ENCODE measurements around the gene PHB1.

PHB1 gene

DNA sequence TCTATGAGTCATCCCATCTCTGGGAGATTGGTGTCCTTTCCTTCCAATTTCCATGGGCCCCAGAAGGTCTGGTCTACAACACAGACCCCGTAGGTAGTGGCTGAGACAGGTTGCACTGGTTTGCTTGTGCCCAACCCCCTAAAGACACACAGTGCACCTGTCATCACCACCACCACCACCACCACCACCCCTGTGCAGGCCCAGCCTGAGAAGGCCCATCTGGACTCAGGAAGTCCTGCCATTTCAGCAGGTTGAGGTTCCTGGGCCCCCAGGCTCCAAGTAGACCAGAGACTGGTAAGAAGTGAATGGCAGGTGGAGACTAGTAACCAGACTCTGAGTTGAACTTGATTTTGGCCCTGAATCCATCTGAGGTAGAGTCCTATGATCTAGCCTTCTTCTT, 25.9 kb upstream of the PHB1 start:
- no peak overlapping the region for H3K4me3 ChIP-seq (replicated peaks in 1 of 2; ENCODE audit: low read depth in 2 of 2, low read length in 2 of 2)
- no peak for DNase-seq (ENCODE audit: low read depth in 2 of 2)
- TF ChIP-seq, protein P1, sequence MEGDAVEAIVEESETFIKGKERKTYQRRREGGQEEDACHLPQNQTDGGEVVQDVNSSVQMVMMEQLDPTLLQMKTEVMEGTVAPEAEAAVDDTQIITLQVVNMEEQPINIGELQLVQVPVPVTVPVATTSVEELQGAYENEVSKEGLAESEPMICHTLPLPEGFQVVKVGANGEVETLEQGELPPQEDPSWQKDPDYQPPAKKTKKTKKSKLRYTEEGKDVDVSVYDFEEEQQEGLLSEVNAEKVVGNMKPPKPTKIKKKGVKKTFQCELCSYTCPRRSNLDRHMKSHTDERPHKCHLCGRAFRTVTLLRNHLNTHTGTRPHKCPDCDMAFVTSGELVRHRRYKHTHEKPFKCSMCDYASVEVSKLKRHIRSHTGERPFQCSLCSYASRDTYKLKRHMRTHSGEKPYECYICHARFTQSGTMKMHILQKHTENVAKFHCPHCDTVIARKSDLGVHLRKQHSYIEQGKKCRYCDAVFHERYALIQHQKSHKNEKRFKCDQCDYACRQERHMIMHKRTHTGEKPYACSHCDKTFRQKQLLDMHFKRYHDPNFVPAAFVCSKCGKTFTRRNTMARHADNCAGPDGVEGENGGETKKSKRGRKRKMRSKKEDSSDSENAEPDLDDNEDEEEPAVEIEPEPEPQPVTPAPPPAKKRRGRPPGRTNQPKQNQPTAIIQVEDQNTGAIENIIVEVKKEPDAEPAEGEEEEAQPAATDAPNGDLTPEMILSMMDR (IDR thresholded peaks at IDR 0.05; ENCODE audit: low read depth, low read length), result no peak

DNA sequence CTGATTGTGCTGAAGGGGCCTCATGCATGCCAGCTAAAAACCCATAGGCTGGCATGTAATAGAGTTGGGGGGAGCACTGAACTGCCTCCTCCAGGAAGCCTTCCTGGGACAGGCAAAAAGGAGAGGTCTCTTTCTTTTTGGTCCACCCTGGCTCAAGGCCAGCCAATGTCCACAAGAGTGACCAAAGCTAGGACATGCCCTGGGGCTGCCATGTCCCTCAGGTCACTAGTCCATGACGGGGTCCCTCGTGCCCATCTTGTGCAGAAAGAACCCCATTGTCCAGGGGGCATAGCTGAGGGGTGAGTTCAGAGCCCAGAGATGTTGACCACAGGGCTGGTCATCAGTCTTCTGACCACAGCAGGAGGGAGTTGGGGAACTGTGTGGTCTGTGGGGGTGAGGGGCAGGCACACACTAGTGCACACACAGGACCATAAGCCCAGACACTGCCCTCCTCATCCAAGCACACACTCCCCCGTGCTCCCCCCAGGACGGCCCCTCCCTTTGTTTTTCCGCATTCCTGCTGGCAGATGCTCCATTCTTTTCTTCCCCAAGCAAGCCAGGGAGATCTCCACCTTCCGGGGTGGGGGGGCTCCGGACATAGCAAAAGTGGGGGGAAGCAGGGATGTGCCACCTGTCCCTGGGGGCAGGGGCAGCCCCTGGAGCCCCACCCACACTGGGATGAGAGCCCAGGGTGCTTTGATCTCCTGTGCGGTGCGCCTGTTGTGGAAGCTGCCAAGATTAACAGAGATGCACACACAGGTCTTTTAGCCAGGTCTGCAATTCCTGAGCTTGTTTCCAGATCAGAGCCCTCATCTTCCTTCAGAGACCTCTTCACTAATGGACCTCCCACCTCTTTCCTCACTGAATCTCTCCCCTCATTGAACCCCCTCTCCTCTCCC, 25.2 kb upstream of the PHB1 start:
- TF ChIP-seq, protein P1 (IDR thresholded peaks at IDR 0.05; ENCODE audit: low read depth, low read length), result no peak
- H3K4me3 ChIP-seq (replicated peaks in 1 of 2; ENCODE audit: low read depth in 2 of 2, low read length in 2 of 2), result no peak overlapping the region
- DNase-seq (ENCODE audit: low read depth in 2 of 2), result peak in 1 of 2 donors; percentile 9

DNA sequence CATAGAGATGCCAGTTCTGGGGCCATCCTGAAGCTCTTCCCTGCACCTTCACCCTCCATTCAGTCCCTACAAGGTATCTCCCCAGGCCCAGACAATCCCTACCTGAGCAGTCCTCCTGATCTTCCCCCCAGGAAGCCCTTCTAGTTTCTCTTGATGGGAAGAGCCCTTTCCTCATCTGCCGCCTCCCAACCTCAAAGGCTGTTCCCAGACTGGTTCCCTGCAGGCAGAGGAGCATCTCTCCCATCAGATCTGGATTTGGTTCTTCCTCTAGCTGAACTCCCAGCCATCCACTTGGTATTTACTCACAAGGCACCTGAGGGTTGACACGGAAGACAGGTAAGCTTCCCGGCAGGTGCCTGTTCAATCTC, 24.6 kb upstream of the PHB1 start:
- no peak overlapping the region for H3K4me3 ChIP-seq (replicated peaks in 1 of 2; ENCODE audit: low read depth in 2 of 2, low read length in 2 of 2)
- TF ChIP-seq, protein P1 (IDR thresholded peaks at IDR 0.05; ENCODE audit: low read depth, low read length), result no peak

DNA sequence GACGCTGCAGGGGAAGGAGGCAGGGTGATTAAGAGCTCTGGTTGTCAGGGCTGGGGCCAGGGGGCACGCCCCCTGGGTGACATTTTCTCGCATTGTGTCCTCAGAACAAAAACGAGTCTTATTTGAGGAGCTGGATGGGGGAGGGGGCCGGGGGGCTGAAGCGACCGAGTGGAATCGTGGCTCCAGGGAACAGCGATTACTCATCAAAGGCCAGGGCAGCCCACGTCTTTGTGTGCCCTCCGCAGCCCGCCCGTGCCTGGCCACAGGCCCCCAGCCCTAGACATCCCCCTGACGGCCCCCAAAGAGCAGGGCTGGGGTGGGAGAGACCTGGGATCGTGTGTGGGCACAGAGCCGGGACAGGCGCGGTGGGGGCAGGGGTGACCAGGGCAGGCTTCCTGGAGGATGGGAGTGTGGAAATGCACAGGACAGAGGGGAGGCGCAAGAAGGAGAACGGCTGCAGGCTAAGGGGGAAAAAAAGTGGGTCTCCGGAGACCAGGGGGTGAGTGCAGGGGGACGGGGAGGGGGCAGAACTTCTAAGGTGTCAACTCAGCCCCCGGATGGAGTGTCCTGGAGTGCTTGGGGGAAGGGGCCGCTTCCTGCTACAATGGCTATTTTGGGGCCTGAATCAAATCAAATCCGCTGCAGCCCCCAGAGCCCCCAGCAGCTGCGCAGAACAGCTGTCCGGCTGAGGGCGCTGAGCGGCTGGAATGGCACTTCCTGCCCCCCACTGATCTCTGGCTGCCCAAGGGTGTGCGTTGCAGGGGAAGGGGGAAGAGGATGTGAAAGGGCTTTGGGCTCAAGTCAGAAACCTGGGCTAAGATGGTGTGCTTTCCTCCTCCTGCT, 24.0 kb upstream of the PHB1 start:
- TF ChIP-seq, protein P1 (IDR thresholded peaks at IDR 0.05; ENCODE audit: low read depth, low read length), result no peak
- DNase-seq (ENCODE audit: low read depth in 2 of 2), result no peak
- H3K4me3 ChIP-seq (replicated peaks in 1 of 2; ENCODE audit: low read depth in 2 of 2, low read length in 2 of 2), result no peak overlapping the region

More for the DNA sequence above, 24.6 kb upstream of the PHB1 start:
- no peak for DNase-seq (ENCODE audit: low read depth in 2 of 2)

DNA sequence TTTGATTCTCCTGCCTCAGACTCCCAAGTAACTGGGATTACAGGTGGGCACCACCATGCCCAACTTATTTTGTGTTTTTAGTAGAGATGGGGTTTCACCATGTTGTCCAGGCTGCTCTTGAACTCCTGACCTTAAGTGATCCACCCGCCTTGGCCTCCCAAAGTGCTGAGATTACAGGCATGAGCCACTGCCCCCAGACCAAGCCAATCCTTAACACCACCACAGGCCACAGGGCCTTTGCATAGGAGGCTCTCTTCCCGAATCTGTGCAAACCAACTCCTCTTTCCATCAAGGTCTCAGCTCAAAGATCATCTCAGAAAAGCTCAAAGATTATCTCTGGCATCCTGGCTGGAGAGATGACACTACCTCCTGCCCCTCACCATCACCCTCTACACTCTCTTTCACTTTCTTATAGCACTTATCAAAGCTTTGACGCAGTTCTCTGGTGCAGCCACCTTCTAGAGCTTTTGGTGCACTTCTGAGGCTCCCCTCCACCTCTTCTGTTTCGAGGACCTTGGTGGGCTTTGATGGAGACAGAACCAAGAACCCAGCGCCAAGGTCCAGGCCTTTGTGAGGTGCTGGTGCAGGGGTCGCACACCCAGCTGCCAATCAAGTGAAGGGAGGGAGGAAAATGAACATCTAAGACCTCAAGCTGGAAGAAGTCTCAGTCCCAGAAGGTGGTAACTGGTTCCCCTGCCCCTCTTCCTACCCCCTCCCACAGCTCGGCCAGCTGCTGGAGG, 23.2 kb upstream of the PHB1 start:
- H3K4me3 ChIP-seq (replicated peaks in 1 of 2; ENCODE audit: low read depth in 2 of 2, low read length in 2 of 2), result no peak overlapping the region
- TF ChIP-seq, protein P1 (IDR thresholded peaks at IDR 0.05; ENCODE audit: low read depth, low read length), result no peak

DNA sequence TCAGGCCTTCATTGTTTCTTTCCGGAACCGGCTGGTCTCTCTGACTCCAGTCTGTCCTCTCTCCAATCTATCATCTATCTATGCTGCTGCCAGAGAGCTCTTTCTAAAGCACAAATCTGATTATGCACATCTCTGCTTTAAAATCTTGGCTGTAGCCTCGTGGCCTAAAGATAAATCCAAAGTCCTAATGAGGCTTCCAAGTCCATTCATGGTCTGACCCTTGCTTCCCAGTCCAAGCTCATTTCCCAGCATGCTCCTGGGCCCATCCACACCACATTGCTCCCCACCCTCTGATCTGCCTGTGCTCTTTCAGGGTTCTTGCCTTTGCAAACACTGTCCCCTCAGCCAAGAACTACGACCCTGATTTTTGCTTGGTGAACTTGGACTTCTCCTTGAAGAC, 21.5 kb upstream of the PHB1 start:
- no peak overlapping the region for H3K4me3 ChIP-seq (replicated peaks in 1 of 2; ENCODE audit: low read depth in 2 of 2, low read length in 2 of 2)
- TF ChIP-seq, protein P1 (IDR thresholded peaks at IDR 0.05; ENCODE audit: low read depth, low read length), result no peak

More for the DNA sequence above, 23.2 kb upstream of the PHB1 start:
- no peak for DNase-seq (ENCODE audit: low read depth in 2 of 2)

More for the DNA sequence above, 21.5 kb upstream of the PHB1 start:
- no peak for DNase-seq (ENCODE audit: low read depth in 2 of 2)

Measured in cardiac fibroblast (primary cell).